AG04450 (cell line): ENCODE results near the gene THOC5. TPM values are rescaled to one million over a fixed set of nuclear protein-coding genes. Genes with fewer than 3 reads are reported as not detected.

ENCODE experiments used
- CTCF ChIA-PET: fragments of 300-600, 350-600 bp; formaldehyde crosslinking; extraction: SDS; loops from one replicate; lab custom pipeline; 2022; ENCODE audit warnings: antibody characterized with exemption, inconsistent platforms; lab: Charles Lee
- POLR2A ChIA-PET: fragments of 350-600 bp; formaldehyde crosslinking; extraction: SDS; loops from one replicate; lab custom pipeline; 2021; ENCODE audit warnings: antibody characterized with exemption, inconsistent platforms; lab: Yijun Ruan, JAX
- DNase-seq: peaks from one replicate; pipeline ENCODE4 v3.0.0-alpha.2; 2011; ENCODE audit warnings: low read depth, low spot score
- H3K27ac ChIP-seq: one replicate; pipeline ENCODE4 v1.5.1; 2012; ENCODE audit warnings: low read depth, low read length, control low read depth
- H3K27me3 ChIP-seq: one replicate; pipeline ENCODE4 v1.6.0; 2012; ENCODE audit warnings: low read length; ENCODE audit not compliant: control insufficient read depth, insufficient read depth
- H3K4me3 ChIP-seq: 2 replicates; pipeline ENCODE4 v1.5.1; 2011; ENCODE audit warnings: mild to moderate bottlenecking, low read depth, low read length, control low read depth
- H3K9me3 ChIP-seq: 2 replicates; pipeline ENCODE4 v1.5.1; 2012; ENCODE audit warnings: low read length; ENCODE audit not compliant: control insufficient read depth, insufficient read depth
- CTCF ChIP-seq: IDR thresholded peaks from 2 replicates; pipeline ENCODE4 v1.5.1; 2011; ENCODE audit warnings: low read depth, low read length, control low read depth, inconsistent platforms
- polyA plus RNA-seq: library from polyadenylated mRNA; depleted of rRNA; stranded (reverse); fragments of >200 nt; gene quantifications from 2 replicates; pipeline ENCODE4 v1.2.3, GENCODE V29; 2011

THOC5 gene
- polyA plus RNA-seq, 1 experiment, result 93.7 TPM

- ChIA-PET CTCF (interaction anchor here (2.6 kb wide), 1 partner anchor 12 kb away, joined by 17 read pairs; the partner anchor contains the start of gene THOC5), POLR2A (interaction anchor here (1.6 kb wide), 1 partner anchor 12 kb away, joined by 4 read pairs; the partner anchor contains the start of gene THOC5)
Measured at GRCh38 chr22:29541845-29542244, 11.7 kb downstream of the THOC5 start.

GRCh38 chr22:29539105-29539504 lies 14.5 kb downstream of the THOC5 start:
- POLR2A ChIA-PET, result no interaction called here
- H3K27ac ChIP-seq, result no peak overlapping the region
- TF ChIP-seq CTCF, result no peak
- CTCF ChIA-PET, result no interaction called here
- DNase-seq, result no peak
- no peaks in the 10 kb centered on the region for H3K9me3 ChIP-seq
- no peak overlapping the region for H3K4me3 ChIP-seq
- no peaks in the 10 kb centered on the region for H3K27me3 ChIP-seq

More at GRCh38 chr22:29541845-29542244, 11.7 kb downstream of the THOC5 start:
- no peak for DNase-seq
- no peak overlapping the region for H3K4me3 ChIP-seq
- H3K9me3 ChIP-seq, result no peaks in the 10 kb centered on the region
- no peak overlapping the region for H3K27ac ChIP-seq
- no peaks in the 10 kb centered on the region for H3K27me3 ChIP-seq
- no peak for TF ChIP-seq CTCF

- POLR2A ChIA-PET, result no interaction called here
- Histone ChIP-seq H3K27me3 (no peaks in the 10 kb centered on the region), H3K4me3 (no peak overlapping the region), H3K9me3 (no peaks in the 10 kb centered on the region), H3K27ac (no peak overlapping the region)
- DNase-seq, result no peak
- TF ChIP-seq CTCF, result no peak
- CTCF ChIA-PET, result no interaction called here
Measured at GRCh38 chr22:29536411-29536810, 17.1 kb downstream of the THOC5 start.

GRCh38 chr22:29531419-29531818 lies 22.1 kb downstream of the THOC5 start:
- POLR2A ChIA-PET, result no interaction called here
- no peak for DNase-seq
- CTCF ChIA-PET, result interaction anchor here (2.4 kb wide), 1 partner anchor 23 kb away, joined by 10 read pairs; the partner anchor contains the start of gene THOC5
- no peak overlapping the region for H3K27ac ChIP-seq
- TF ChIP-seq CTCF, result no peak
- no peaks in the 10 kb centered on the region for H3K27me3 ChIP-seq
- H3K4me3 ChIP-seq, result no peak overlapping the region
- H3K9me3 ChIP-seq, result no peaks in the 10 kb centered on the region

- Histone ChIP-seq H3K27me3 (no peaks in the 10 kb centered on the region), H3K4me3 (no peak overlapping the region), H3K9me3 (no peaks in the 10 kb centered on the region), H3K27ac (no peak overlapping the region)
- ChIA-PET CTCF (interaction anchor here (2.4 kb wide), 1 partner anchor 23 kb away, joined by 10 read pairs; the partner anchor contains the start of gene THOC5), POLR2A (no interaction called here)
- TF ChIP-seq CTCF, result no peak
- no peak for DNase-seq
Measured at GRCh38 chr22:29530716-29531115, 22.8 kb downstream of the THOC5 start.
